HEK293 (cell line): Measurements from ENCODE around the gene CBX5.
"Not testable (repeated sequence)": the region's sequence is repeated elsewhere in the genome, so short reads cannot be mapped to it uniquely, and the experiment has no call there.

Experiments
- CTCF ChIA-PET: fragments of 350-600 bp; formaldehyde crosslinking; extraction: SDS; loops from one replicate; lab custom pipeline; 2021; ENCODE audit warnings: antibody characterized with exemption; lab: Yijun Ruan, JAX
- POLR2A ChIA-PET: fragments of 300-600 bp; formaldehyde crosslinking; extraction: SDS; loops from one replicate; lab custom pipeline; 2020; ENCODE audit warnings: antibody characterized with exemption, inconsistent platforms; lab: Yijun Ruan, JAX
- H3K27ac ChIP-seq: fragments of 200-500 bp; sonication (Bioruptor generic); 2 replicates; pipeline ENCODE4 v1.5.1; 2014; ENCODE audit warnings: low read depth, low read length, control low read depth, inconsistent platforms; ENCODE audit errors: extremely low read depth
- H3K36me3 ChIP-seq, 2 experiments: fragments of 200-500 bp in 1 of 2; sonication (Bioruptor generic) in 1 of 2; 1 replicate in 1 of 2; 2 replicates in 1 of 2; pipeline ENCODE4 v1.5.1; 2014 to 2017; ENCODE audit warnings: inconsistent platforms in 2 of 2, low read length in 2 of 2; ENCODE audit not compliant: control insufficient read depth in 2 of 2, insufficient read depth in 1 of 2
- H3K4me1 ChIP-seq: fragments of 200-500 bp; sonication (Bioruptor generic); 2 replicates; pipeline ENCODE4 v1.5.1; 2014; ENCODE audit warnings: mild to moderate bottlenecking, low read length, inconsistent platforms; ENCODE audit not compliant: control insufficient read depth, insufficient read depth
- H3K4me3 ChIP-seq: 2 replicates; pipeline ENCODE4 v1.5.1; 2011; ENCODE audit warnings: low read depth, mild to moderate bottlenecking, control low read depth, low read length, moderate library complexity
- H3K9me3 ChIP-seq: fragments of 200-500 bp; sonication (Bioruptor generic); 2 replicates; pipeline ENCODE4 v1.5.1; 2014; ENCODE audit warnings: low read depth, low read length, inconsistent platforms; ENCODE audit not compliant: control insufficient read depth, insufficient read depth
- AEBP2 ChIP-seq: fragments of 450-650 bp; formaldehyde crosslinking; IDR thresholded peaks from 2 replicates; pipeline ENCODE4 v1.5.1; 2016; ENCODE audit warnings: missing biosample characterization, missing genetic modification characterization, borderline replicate concordance
- KLF9 ChIP-seq: fragments of 450-650 bp; formaldehyde crosslinking; IDR thresholded peaks from 2 replicates; pipeline ENCODE4 v1.5.1; 2016; ENCODE audit warnings: missing biosample characterization, missing genetic modification characterization, low read depth
- PRDM1 ChIP-seq: fragments of 450-650 bp; formaldehyde crosslinking; IDR thresholded peaks from 2 replicates; pipeline ENCODE4; 2016; ENCODE audit warnings: missing biosample characterization, missing genetic modification characterization
- SP3 ChIP-seq: fragments of 450-650 bp; formaldehyde crosslinking; IDR thresholded peaks from 2 replicates; pipeline ENCODE4 v1.5.1; 2016; ENCODE audit warnings: missing biosample characterization, missing genetic modification characterization
- ZNF155 ChIP-seq: fragments of 450-650 bp; formaldehyde crosslinking; IDR thresholded peaks from 2 replicates; pipeline ENCODE4 v1.5.1; 2016; ENCODE audit warnings: missing biosample characterization, missing genetic modification characterization
- ZNF16 ChIP-seq: fragments of 450-650 bp; formaldehyde crosslinking; IDR thresholded peaks from 2 replicates; pipeline ENCODE4 v1.5.1; 2016; ENCODE audit warnings: low read depth, missing biosample characterization, missing genetic modification characterization
- ZNF211 ChIP-seq: fragments of 450-650 bp; formaldehyde crosslinking; IDR thresholded peaks from 2 replicates; pipeline ENCODE4 v1.5.1; 2016; ENCODE audit warnings: low read depth, missing biosample characterization, missing genetic modification characterization
- ZNF311 ChIP-seq: fragments of 450-650 bp; formaldehyde crosslinking; IDR thresholded peaks from 2 replicates; pipeline ENCODE4 v1.5.1; 2017; ENCODE audit warnings: missing biosample characterization, missing genetic modification characterization, borderline replicate concordance
- ZNF423 ChIP-seq: fragments of 450-650 bp; formaldehyde crosslinking; IDR thresholded peaks from 2 replicates; pipeline ENCODE4 v1.5.1; 2016; ENCODE audit warnings: missing biosample characterization, missing genetic modification characterization
- ZNF596 ChIP-seq: fragments of 450-650 bp; IDR thresholded peaks from 2 replicates; pipeline ENCODE4 v1.5.0; 2018; ENCODE audit warnings: missing biosample characterization, mild to moderate bottlenecking, missing genetic modification characterization, moderate library complexity
- ZNF660 ChIP-seq: fragments of 450-650 bp; IDR thresholded peaks from 2 replicates; pipeline ENCODE4 v1.5.1; 2018; ENCODE audit warnings: missing biosample characterization, mild to moderate bottlenecking, missing genetic modification characterization
- ZNF701 ChIP-seq: fragments of 450-650 bp; formaldehyde crosslinking; IDR thresholded peaks from 2 replicates; pipeline ENCODE4 v1.5.1; 2016; ENCODE audit warnings: missing biosample characterization, missing genetic modification characterization
- ZNF707 ChIP-seq: fragments of 450-650 bp; formaldehyde crosslinking; IDR thresholded peaks from 2 replicates; pipeline ENCODE4 v1.5.1; 2016; ENCODE audit warnings: missing biosample characterization, missing genetic modification characterization
- TF ChIP-seq, protein P1 (sequence below): fragments of 450-650 bp; formaldehyde crosslinking; IDR thresholded peaks from 2 replicates; pipeline ENCODE4 v1.5.1; 2016; ENCODE audit warnings: missing biosample characterization, missing genetic modification characterization
- TF ChIP-seq, protein P2 (sequence below): fragments of 450-650 bp; IDR thresholded peaks from 2 replicates; pipeline ENCODE4 v1.5.1; 2018; ENCODE audit warnings: missing biosample characterization, mild to moderate bottlenecking, missing genetic modification characterization

Gene CBX5

DNA sequence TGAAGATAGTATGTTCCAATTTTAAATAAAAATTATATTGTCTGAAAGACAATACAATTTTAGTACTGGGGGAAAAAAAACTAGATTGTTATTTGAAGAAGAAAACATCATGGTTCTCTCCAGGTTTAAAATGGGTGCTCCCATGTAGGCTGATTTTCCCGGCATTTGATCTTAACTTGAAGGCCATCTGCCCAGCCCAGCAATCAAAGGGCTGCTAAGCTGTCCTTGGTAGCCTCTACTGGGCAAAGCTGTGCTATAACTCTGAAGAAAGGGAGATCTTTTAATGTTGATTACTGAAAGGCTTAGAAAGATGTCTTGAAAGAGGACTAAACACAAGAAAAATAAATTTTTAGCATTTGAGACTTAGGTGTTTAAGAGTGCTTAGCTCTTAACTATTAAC is 41.4 kb downstream of the CBX5 start:
- no peaks in the 10 kb centered on the region for H3K9me3 ChIP-seq
- peaks cover 25 to 56% of the 10 kb centered on the region in 2 experiments for H3K36me3 ChIP-seq
- H3K4me3 ChIP-seq: no peak overlapping the region
- POLR2A ChIA-PET: interaction anchor here (1.8 kb wide), 1 partner anchor 42 kb away, joined by 8 read pairs; the partner anchor contains the start of genes CBX5 and HNRNPA1
- no peak overlapping the region for H3K27ac ChIP-seq
- CTCF ChIA-PET: interaction anchor here (1.0 to 7.4 kb wide), 6 partner anchors 14 to 492 kb away, joined by 3 to 61 read pairs (median 6); no protein-coding TSS in a partner anchor
- TF ChIP-seq SP3 (tag by site-specific recombination): no peak
- no peak for TF ChIP-seq AEBP2 (tag by site-specific recombination)
- TF ChIP-seq ZNF211 (tag by site-specific recombination): no peak
- no peak for TF ChIP-seq ZNF311 (tag by site-specific recombination)
- no peak for TF ChIP-seq ZNF660 (tag by site-specific recombination)
- no peak for TF ChIP-seq ZNF707 (tag by site-specific recombination)
- H3K4me1 ChIP-seq: no peaks in the 10 kb centered on the region

DNA sequence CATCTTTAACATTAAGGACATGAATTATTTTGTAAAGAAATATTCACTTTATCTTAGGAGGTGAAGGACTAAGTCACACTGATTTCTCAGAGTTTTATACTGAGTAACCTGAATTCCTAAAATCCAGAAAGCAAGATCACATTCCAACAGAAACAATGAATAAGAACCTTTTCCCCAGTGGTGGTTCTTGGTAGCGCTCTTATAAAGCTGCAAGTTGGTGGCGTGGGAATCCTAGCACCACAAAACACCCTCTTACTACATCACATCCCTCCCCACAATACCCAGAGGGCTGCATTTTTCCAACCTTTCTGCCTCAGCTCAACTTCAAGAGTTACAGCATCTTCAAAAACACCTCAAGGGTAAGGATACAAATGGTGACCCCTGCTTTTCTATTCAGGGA is 47.1 kb downstream of the CBX5 start:
- POLR2A ChIA-PET: interaction anchor here (1.4 kb wide), 1 partner anchor 48 kb away, joined by 4 read pairs; the partner anchor contains the start of gene HNRNPA1
- H3K27ac ChIP-seq: no peak overlapping the region
- H3K36me3 ChIP-seq: peaks cover 0 to 21% of the 10 kb centered on the region in 2 experiments; a peak in 1 of 3 replicates
- H3K9me3 ChIP-seq: no peaks in the 10 kb centered on the region
- CTCF ChIA-PET: interaction anchor here (0.7 to 1.7 kb wide), 11 partner anchors 14 to 533 kb away, joined by 3 to 7 read pairs (median 3); partner anchors contain the start of gene COPZ1
- H3K4me3 ChIP-seq: no peak overlapping the region
- TF ChIP-seq, protein P1, sequence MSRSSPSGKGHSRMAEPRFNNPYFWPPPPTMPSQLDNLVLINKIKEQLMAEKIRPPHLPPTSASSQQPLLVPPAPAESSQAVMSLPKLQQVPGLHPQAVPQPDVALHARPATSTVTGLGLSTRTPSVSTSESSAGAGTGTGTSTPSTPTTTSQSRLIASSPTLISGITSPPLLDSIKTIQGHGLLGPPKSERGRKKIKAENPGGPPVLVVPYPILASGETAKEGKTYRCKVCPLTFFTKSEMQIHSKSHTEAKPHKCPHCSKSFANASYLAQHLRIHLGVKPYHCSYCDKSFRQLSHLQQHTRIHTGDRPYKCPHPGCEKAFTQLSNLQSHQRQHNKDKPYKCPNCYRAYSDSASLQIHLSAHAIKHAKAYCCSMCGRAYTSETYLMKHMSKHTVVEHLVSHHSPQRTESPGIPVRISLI: no peak
- TF ChIP-seq ZNF155 (tag by site-specific recombination) (no peak), ZNF211 (tag by site-specific recombination) (no peak), ZNF596 (tag by site-specific recombination) (no peak), ZNF423 (tag by site-specific recombination) (no peak)
- H3K4me1 ChIP-seq: no peaks in the 10 kb centered on the region; the same call in 1 of the 2 replicates

- H3K4me3 ChIP-seq, POLR2A ChIA-PET, H3K36me3 ChIP-seq, H3K27ac ChIP-seq, H3K4me1 ChIP-seq, H3K9me3 ChIP-seq: not testable (repeated sequence)
- CTCF ChIA-PET: interaction anchor here (0.6 to 5.2 kb wide), 8 partner anchors 11 to 148 kb away, joined by 3 to 35 read pairs (median 4); no protein-coding TSS in a partner anchor
Measured at GRCh38 chr12:54231269-54231668, 48.7 kb downstream of the CBX5 start.

DNA sequence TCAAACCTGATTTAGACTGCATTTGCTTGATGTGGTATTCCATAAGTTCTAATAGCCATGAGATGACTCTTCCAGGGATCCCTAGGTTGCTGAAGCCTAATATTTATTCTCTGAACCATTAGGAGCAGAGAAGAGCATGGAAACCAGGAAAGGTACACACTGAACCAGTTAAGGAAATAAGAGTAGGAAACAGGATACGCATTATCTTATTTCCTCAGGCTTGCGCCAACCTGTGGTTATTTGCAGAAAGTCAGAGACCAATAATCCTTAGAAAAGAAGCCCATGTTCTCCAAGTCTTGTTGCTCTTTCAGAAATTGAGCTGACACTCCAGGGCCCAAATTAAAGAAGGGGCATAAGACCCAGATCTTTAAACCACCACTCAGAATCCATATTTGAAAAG is 49.4 kb downstream of the CBX5 start:
- ChIA-PET POLR2A (no interaction called here), CTCF (interaction anchor here (0.7 to 5.2 kb wide), 4 partner anchors 15 to 149 kb away, joined by 3 to 35 read pairs (median 4); no protein-coding TSS in a partner anchor)
- TF ChIP-seq, protein P2, sequence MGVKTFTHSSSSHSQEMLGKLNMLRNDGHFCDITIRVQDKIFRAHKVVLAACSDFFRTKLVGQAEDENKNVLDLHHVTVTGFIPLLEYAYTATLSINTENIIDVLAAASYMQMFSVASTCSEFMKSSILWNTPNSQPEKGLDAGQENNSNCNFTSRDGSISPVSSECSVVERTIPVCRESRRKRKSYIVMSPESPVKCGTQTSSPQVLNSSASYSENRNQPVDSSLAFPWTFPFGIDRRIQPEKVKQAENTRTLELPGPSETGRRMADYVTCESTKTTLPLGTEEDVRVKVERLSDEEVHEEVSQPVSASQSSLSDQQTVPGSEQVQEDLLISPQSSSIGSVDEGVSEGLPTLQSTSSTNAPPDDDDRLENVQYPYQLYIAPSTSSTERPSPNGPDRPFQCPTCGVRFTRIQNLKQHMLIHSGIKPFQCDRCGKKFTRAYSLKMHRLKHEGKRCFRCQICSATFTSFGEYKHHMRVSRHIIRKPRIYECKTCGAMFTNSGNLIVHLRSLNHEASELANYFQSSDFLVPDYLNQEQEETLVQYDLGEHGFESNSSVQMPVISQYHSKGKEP (tag by site-specific recombination): 0 out of 2 replicates have a peak, but pooled peaks have one; percentile 19
- no peak for TF ChIP-seq ZNF701 (tag by site-specific recombination)
- no peak for TF ChIP-seq PRDM1 (tag by site-specific recombination)
- TF ChIP-seq KLF9 (tag by site-specific recombination): no peak
- TF ChIP-seq ZNF16 (tag by site-specific recombination): no peak
- Histone ChIP-seq H3K4me3 (no peak overlapping the region), H3K36me3 (peaks cover 0 to under 1% of the 10 kb centered on the region in 2 experiments; a peak in 1 of 3 replicates), H3K9me3 (no peaks in the 10 kb centered on the region), H3K4me1 (no peaks in the 10 kb centered on the region; the same call in 1 of the 2 replicates), H3K27ac (no peak overlapping the region)
